Embryonic facial prominence (tissue), 1 donor: ENCODE results near the gene PRDX3.
"Not testable (repeated sequence)": the region's sequence is repeated elsewhere in the genome, so short reads cannot be mapped to it uniquely, and the experiment has no call there.

Source experiments
- DNase-seq: peaks from one replicate; pipeline ENCODE4 v3.0.0-alpha.2; 2016; ENCODE audit errors: extremely low spot score

PRDX3 gene

GRCh38 chr10:119165171-119166117 lies 13.2 kb downstream of the PRDX3 start, which contains the start of gene SFXN4:
TSS of gene SFXN4 (minus strand) at chr10:119165714. CDS start at chr10:119165647, 67 bp downstream.
- DNase-seq = peak; percentile 9

- no peak for DNase-seq
Measured at GRCh38 chr10:119162452-119163092, 16.0 kb downstream of the PRDX3 start.

- no peak for DNase-seq
Measured at GRCh38 chr10:119161680-119162451, 16.7 kb downstream of the PRDX3 start.

DNA sequence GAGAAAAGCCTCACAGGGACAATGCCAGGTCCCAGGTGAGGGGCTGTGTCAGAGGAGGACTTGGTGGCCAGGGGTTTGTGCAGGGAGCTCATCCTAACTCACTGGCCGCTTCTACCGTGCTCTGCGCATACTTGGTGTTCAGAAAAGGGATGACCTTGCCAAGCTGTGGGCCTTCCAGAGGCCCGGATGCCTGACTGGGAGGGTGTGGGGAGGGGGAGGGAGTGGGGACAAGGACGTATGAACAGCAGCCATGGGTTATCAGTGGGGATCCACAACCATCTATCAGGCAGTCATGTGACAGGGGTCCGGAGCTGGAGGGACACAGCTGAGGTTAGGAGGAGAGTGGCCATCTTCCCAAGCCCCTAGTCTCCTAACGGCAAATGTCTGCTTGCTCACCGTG lies 19.3 kb downstream of the PRDX3 start:
- DNase-seq = no peak

DNA sequence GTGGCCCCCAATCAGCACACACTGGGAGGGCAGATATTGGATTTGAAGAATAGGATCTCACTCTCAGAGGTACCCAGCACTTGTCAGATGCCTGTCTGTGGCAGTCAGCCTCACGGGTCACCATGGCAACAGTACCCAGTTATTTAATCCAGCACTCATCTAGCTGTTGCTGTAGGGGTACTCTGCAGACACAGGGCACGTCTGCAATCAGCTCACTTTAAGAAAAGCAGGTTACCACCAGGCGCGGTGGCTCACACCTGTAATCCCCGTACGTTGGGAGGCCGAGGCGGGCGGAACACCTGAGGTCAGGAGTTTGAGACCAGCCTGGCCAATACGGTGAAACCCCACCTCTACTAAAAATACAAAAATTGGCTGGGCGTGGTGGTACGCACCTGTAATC lies 25.0 kb downstream of the PRDX3 start:
- no peak for DNase-seq

DNA sequence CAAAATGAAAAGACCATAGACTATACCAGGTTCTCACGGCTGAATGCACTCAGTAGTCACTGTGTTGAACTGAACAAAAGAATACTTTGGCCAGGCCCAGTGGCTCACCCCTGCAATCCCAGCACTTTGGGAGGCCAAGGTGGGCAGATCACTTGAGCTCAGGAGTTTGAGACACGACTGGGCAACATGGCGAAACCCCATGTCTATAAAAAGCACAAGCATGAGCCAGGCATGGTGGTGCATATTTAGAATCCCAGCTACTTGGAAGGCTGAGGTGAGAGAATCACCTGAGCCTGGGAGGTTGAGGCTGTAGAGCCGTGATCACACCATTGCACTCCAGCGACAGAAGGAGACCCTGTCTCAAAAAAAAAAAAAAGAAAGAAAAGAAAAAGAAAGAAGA lies 25.6 kb downstream of the PRDX3 start:
- DNase-seq = no peak

- not testable (repeated sequence) for DNase-seq
Measured at GRCh38 chr10:119151601-119152000, 27.0 kb downstream of the PRDX3 start.

DNA sequence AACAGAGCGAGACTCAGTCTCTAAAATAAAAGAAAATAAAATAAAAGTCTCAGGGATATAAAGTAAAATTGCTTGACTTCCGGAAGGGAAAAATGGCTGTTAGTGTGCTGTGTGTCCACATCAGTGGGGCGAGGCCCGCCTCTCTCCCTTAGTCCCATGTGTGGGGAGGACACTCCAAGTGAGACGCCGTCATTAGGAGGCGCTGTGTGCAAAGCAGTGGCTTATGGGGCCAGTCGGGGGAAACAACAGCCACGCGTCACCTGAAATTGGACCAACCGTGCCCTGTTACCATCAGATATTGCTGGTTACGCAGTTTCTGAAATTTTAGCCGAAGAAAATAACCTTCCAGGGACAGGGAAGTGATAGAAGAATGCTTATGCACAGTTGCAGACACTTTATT lies 28.9 kb downstream of the PRDX3 start:
- DNase-seq = no peak

- DNase-seq = no peak
Measured at GRCh38 chr10:119149157-119149556, 29.5 kb downstream of the PRDX3 start.

GRCh38 chr10:119143657-119144056 lies 35.0 kb downstream of the PRDX3 start:
- no peak for DNase-seq

GRCh38 chr10:119140603-119141245 lies 37.9 kb downstream of the PRDX3 start:
- DNase-seq = no peak

- DNase-seq = no peak
Measured at GRCh38 chr10:119139464-119140067, 39.0 kb downstream of the PRDX3 start.

DNA sequence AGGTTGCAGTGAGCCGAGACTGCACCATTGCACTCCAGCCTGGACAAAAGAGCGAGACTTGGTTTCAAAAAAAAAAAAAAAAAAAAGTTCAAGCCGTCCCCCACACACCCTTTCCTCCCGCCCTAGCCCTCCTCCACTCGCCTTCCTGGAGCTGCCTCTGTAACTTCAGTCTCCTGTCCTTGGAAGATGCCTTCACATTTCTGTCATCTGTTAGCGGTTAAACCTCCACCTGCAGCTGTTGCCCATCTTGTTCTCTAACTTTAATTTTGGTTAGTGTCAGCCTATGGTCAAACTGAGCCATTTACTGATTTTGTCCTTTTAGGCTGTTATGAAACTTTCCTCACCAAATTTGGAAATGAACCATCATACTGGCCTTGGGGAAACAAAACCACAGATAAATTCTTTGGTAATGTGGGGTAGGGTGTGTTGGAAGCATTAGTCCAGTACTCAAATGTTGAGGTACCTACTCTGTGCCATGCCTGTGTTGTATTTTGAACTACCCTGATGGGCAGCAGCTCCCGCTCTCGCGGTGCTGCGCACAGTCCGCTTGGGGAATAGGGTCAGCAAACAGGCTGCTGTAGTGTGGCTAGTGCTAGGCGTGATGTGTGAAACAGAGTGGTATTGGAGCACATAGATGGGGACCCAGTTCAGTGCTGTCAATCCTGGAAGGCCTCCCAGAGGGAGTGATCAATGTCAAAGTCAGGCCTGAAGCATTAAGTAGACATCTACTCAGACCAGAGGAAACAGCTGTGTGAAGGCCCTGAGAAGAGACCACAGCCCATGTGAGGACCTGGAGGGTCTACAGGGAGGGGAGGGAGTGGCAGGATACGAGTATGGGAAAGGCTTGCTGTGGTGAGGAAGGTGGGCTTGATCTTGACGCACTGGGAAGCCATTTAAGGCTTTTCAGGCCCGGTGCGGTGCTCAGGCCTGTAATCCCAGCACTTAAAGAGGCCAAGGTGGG lies 40.0 kb downstream of the PRDX3 start:
- no peak for DNase-seq

DNA sequence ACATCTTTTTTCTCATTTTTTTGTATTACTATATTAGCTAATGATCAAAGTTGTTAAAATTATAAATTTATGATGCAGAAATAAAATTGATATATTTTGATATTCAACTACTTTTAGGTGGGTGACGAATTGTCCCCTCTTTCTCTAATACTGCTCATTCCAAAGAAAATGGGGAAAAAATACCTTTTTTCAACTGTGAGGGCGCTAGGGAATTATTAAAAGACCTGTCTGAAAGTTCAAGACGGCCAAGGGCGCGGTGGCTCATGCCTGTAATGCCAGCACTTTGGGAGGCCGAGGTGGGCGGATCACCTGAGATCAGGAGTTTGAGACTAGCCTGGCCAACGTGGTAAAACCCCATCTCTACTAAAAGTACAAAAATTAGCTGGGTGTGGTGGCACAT lies 40.7 kb downstream of the PRDX3 start:
- not testable (repeated sequence) for DNase-seq

- no peak for DNase-seq
Measured at GRCh38 chr10:119136084-119136483, 42.5 kb downstream of the PRDX3 start.

- no peak for DNase-seq
Measured at GRCh38 chr10:119135513-119135881, 43.1 kb downstream of the PRDX3 start.

DNA sequence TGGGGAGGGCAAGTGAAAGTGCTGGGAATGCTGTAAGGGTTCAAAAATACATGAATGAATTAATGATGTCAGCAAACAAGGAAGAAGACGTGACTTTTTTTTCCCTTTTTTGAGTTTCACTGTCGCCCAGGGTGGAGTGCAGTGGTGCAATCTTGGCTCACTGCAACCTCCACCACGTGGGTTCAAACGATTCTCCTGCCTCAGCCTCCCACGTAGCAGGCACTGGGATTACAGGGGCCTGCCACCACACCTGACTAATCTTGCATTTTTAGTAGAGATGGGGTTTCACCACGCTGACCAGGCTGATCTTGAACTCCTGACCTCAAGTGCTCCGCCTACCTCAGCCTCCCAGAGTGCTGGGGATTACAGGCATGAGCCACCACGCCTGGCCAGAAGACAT lies 44.7 kb downstream of the PRDX3 start:
- DNase-seq = no peak

DNA sequence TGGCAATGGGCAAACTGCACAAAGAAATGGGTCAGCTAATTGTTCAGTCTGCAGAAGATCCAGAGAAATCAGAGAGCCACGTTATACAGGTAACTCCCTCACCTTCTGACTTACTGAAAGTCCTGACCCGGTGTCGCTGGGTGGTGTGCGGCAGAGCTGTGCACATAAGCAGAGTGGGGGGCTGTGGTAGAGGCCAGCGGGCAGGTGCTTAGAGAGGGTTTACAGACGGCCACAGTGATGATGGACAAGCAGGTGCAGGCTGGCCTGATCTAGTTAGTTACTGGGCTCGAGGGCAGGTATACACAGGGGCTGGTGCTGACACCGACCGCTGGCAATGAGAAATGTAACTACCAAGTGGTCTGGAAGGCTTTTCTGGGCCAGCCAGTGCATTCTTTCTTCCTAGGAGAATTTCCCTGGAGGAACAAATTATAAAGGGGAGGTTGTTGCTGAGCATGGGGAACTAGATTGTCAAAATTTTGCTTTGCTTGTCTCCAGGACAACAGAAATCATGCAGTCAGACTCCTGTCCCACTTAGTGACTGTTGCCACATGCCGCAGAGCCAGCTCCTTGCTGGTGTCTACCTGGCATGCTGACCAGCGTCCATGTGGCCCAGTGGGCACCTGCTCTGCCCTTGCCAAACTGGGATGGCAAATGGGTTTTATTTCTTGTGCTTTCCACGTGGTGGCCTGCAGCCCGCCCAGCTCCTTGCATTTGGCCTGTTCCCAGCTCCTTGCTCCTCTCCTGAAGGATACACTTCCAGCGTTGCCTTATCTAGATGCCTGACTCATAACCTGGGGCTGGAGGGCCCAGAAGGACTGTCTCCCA lies 45.9 kb downstream of the PRDX3 start:
- no peak for DNase-seq

GRCh38 chr10:119131512-119132240 lies 46.9 kb downstream of the PRDX3 start:
- DNase-seq = no peak
